Fibroblast of the aortic adventitia (primary cell): ENCODE data around the gene MEF2B. TPM values are rescaled to one million over a fixed set of nuclear protein-coding genes. Genes with fewer than 3 reads are reported as not detected.
A peak's percentile ranks its signal among the peaks of the same experiment; 100 is the strongest.

Experiments
- DNase-seq: peaks from one replicate; pipeline ENCODE4 v3.0.0-alpha.2; 2010; ENCODE audit warnings: low read depth
- H3K4me3 ChIP-seq: 2 replicates; pipeline ENCODE4 v1.5.1; 2011; ENCODE audit warnings: low read depth, mild to moderate bottlenecking, control low read depth, low read length, moderate library complexity
- CTCF ChIP-seq: IDR thresholded peaks from 2 replicates; pipeline ENCODE4 v1.5.1; 2011; ENCODE audit warnings: mild to moderate bottlenecking, low read length, control low read depth, inconsistent platforms; ENCODE audit not compliant: insufficient read depth
- total RNA-seq: library from RNA; depleted of rRNA; stranded (reverse); fragments of >200 nt; gene quantifications from 2 replicates; pipeline ENCODE4 v1.2.3, GENCODE V29; 2012; ENCODE audit warnings: low replicate concordance

MEF2B gene
- total RNA-seq, 1 donor, result 0.27 TPM

- no peak for TF ChIP-seq CTCF
- DNase-seq, result no peak
- peak overlapping the region; percentile 88 for H3K4me3 ChIP-seq
Measured at GRCh38 chr19:19192910-19193423, 22.9 kb upstream of the MEF2B start.

DNA sequence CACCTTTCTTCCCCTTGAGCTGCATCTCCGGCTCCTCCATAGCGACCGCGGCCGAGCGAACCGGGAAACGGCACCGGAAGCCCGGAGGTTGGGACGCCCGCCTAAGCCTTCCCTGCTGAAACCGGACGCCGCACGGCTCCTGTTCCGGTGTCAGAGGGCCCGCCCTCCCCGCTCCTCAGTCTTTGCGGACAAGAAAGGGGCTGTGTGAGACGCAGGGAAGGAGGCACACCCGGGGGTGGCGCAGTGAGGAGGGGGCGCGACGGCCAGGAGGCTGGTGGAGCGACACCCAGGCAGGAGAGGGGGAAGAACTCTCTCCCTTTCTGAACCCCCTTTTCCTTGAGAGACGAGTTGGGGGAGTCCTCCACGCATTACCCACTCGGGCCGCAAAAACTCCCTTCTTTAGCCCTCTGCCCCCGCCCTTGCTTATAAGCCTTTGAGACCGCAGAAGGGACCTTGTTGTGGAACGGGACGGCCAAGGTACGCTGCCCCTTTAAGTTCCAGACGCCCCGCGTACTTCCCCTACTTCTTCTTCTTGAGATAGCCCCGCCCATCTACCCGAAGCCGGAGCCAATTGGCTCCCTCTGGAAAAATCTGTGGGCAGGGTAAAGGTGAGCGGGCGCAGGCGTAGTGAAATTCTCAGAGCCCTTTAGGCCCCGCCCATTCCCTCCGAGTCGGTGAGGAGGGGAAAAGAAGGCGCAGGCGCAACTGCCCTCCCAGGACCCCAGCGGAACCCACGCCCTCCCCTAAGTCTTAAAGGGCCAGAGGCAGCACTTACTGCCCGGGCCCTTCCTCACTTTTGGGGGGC is 22.2 kb upstream of the MEF2B start, which contains the start of the genes BORCS8 and RFXANK:
BORCS8 (minus strand) TSS at position 75 of the 805 bp plus-strand sequence; CDS start at position 40, 35 bp downstream.
RFXANK (plus strand) TSS at position 181 of the 805 bp plus-strand sequence. CDS start 1,689 bp downstream, outside the sequence.
- no peak for TF ChIP-seq CTCF
- DNase-seq, result peak; percentile 99
- H3K4me3 ChIP-seq, result peak within 1 kb of the TSS; percentile 98

- DNase-seq, result no peak
Measured at GRCh38 chr19:19191768-19192077, 21.7 kb upstream of the MEF2B start.

DNA sequence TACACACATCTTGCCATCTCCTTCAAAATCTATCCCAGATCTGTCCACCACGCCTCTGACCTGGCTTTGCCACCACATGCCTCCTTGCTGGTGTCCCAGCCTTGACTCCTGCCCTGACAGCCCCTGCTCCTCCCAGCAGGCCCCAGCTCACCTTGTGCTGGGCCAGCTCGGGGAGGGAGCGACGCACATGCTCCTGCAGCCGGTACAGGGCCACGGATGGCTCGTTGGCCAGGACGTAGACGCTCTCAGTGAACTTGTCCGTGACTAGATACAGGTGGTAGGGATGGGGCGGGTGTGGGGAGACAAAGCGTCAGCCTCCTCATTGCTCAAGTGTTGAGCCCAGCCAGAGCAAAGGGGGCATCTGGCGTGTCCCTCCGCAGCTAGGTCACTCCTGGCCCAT is 16.7 kb upstream of the MEF2B start:
- TF ChIP-seq CTCF, result no peak
- no peak for DNase-seq
- no peak overlapping the region for H3K4me3 ChIP-seq

More at GRCh38 chr19:19191768-19192077, 21.7 kb upstream of the MEF2B start:
- TF ChIP-seq CTCF, result no peak
- H3K4me3 ChIP-seq, result peak overlapping the region; percentile 98

DNA sequence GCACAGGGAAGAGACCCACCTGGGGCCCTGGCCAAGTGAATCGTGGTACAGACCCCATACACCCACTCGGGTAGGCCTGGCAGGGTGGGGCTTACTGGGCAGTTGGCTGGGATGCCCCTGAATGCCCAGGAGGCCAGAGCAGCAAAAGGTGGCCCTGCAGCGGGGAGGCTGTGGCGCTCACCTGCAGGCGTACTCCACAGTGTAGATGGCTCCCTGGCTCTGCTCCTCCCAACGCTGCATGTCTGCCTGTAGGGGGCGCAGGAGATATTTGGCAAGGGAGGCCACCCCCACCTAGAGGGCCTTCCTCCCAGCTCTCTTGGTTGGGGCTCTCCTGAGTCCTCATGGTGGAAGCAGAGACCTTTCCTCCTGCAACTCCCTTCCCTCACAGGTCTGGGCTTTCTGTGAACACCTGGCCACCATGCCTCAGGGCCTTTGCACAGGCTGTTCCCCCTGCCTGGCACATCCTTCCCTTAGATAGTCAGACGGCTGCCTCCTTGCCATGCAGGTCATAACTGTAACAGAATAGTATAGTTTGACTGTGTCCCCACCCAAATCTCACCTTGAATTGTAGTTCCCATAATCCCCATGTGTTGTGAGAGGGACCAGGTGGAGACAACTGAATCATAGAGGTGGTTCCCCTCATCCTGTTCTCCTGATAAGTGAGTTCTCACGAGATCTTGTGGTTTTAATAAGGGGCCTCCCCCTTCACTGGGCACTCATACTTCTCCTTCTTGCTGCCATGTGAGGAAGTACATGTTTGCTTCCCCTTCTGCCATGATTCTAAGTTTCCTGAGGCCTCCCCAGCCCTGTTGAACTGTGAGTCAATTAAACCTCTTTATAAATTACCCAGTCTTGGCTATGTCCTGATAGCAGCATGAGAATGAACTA is 16.0 kb upstream of the MEF2B start:
- DNase-seq, result peak; percentile 31
- no peak overlapping the region for H3K4me3 ChIP-seq
- peak; percentile 55 for TF ChIP-seq CTCF

DNA sequence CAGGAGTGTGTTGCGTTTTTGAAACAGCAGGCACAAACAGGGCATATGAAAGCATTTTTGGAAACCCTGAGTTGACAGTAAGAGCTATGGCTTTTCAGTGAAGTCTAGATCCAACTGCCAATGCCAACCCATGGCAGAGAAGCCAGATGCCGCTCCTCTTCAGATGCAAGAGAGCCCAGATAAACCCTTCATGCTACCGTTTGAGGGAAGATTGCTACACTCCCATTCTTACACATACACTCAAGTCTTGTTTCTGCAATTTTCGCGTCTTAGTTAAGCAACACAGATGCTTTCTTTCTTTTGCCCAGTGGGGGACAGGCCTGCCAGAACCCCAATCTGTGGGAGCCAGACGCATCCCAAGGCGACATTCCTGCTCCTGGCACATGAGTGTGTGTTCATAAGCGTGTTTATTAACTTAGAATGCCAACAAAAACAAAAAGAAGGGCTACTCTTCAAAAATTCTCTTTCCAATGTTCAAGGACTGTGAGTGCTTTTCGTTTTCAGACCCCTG is 11.5 kb upstream of the MEF2B start:
- no peak overlapping the region for H3K4me3 ChIP-seq
- no peak for DNase-seq
- no peak for TF ChIP-seq CTCF
